GM12872 (cell line): Measurements from ENCODE around the gene CEP19.

Experiments used
- TF ChIP-seq, protein P1 (sequence below): IDR thresholded peaks from 3 replicates; pipeline ENCODE4 v1.5.1; 2011; ENCODE audit warnings: low read depth, mild to moderate bottlenecking, low read length, moderate library complexity; ENCODE audit not compliant: insufficient read depth

Gene CEP19

DNA sequence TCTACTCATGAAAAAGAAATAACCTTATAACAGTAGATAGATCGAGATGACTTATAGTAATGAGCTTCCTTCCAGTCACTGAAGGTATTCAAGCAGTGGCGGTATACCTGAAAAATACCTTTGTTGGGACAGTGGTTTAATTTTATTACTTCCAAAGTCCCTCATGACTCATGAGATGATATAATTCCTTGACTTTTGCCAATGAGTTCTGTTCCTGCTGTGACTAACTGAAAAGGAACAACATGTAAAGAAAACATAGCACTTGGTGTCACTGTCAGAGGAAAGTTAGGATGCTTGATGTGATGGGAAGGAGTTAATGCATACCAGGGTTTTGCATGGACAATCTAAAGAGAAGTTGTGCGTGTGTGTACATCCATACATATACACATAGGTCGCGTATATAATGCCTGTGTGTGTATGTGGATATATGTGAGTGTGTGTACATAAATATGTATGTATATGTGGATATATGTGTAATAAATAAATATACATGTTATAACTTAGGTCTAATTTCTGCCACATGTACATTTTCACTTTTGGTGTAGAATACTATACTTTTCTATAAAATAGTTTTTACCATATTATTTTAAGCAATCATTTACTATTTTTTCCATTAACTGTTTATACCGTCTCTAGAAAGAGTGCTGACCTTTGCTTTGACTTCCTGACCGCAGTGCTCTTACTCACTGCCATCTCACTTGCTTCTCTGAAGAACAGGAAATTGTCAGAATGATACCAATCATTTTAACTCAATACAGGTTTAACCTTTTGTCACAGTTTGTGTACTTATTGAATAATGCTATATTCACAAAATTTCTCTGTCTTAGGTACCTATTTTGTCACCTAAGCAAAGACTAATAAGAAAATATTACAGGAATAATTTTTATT is 15.0 kb upstream of the CEP19 start:
- TF ChIP-seq, protein P1, sequence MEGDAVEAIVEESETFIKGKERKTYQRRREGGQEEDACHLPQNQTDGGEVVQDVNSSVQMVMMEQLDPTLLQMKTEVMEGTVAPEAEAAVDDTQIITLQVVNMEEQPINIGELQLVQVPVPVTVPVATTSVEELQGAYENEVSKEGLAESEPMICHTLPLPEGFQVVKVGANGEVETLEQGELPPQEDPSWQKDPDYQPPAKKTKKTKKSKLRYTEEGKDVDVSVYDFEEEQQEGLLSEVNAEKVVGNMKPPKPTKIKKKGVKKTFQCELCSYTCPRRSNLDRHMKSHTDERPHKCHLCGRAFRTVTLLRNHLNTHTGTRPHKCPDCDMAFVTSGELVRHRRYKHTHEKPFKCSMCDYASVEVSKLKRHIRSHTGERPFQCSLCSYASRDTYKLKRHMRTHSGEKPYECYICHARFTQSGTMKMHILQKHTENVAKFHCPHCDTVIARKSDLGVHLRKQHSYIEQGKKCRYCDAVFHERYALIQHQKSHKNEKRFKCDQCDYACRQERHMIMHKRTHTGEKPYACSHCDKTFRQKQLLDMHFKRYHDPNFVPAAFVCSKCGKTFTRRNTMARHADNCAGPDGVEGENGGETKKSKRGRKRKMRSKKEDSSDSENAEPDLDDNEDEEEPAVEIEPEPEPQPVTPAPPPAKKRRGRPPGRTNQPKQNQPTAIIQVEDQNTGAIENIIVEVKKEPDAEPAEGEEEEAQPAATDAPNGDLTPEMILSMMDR, result no peak

DNA sequence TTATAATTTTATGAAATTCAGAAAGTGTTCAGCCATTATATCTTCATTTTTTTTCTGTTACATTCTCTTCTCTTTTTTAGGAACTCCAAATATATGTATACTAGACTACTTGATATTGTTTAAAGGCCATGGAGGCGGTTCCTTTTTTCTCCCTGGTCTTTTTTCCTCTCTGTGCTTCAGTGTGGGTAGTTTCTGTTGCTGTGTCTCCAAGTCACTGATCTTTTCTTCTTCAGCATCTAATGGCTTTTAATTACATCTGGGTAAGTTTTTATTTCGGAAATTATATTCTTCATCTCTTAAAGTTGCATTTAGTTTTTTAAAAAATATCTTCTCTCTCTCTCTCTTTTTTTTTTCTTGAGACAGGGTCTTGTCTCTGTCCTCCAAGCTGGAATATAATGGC is 9.0 kb upstream of the CEP19 start:
- TF ChIP-seq, protein P1, result no peak

GRCh38 chr3:196712514-196713413 is 714 bp upstream of the CEP19 start:
- TF ChIP-seq, protein P1, result no peak

DNA sequence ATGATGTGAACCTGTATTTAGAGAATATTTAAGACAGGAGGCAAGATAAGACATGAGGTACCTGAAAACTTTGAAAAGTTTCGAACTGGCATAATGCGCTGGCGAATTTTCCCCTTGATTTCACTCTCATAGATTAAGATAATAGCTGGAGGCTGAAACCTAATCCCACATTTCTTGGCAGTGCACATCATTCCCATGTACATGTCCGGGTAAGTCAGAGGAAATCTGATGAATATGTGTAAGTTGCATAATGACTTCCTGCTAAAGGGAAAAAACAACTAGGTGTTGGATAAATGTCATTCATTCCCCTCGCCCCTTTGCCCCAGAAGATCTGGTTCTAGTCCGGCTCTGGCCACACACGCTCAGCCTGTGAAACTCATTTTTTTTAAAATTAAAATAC is 3.6 kb downstream of the CEP19 start:
- TF ChIP-seq, protein P1, result no peak

GRCh38 chr3:196707566-196707965 is 4.5 kb downstream of the CEP19 start:
- TF ChIP-seq, protein P1, result no peak

DNA sequence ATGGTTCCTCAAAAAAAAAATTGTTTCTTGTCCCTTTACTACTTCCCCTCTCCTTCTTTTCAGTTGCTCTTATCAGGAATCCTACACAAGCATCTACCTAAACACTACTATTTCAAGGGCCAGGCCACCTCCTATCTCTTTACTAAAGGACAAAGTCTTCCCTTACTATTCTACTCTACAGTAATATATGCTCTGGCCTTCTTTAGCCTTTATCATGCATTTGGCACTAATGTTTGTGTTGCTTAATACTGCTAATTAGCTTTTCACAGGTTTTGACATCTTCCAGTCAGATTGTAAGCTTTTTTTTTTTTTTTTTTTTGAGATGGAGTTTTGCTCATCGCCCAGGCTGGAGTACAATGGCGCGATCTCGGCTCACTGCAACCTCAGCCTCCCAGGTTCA is 5.3 kb downstream of the CEP19 start:
- TF ChIP-seq, protein P1, result no peak

GRCh38 chr3:196706327-196706726 is 5.7 kb downstream of the CEP19 start:
- TF ChIP-seq, protein P1, result no peak
